Ramos (cell line): ENCODE measurements around the gene SCAMP5.

ENCODE experiments used
- in situ Hi-C: fragments of 300-500 bp; cut with MboI; formaldehyde crosslinking; loops from one replicate; pipeline ENCODE4 v1.14.3; 2022; ENCODE audit warnings: low sequenced_read_pairs; ENCODE audit not compliant: unreplicated experiment

SCAMP5 gene

GRCh38 chr15:75038231-75038630, 42.9 kb downstream of the SCAMP5 start:
- in situ Hi-C loops, result no loop called here

- in situ Hi-C loops, result no loop called here
These were observed 47.6 kb downstream of the SCAMP5 start for GRCh38 chr15:75042730-75043508.

GRCh38 chr15:75043509-75044257, 48.3 kb downstream of the SCAMP5 start:
- in situ Hi-C loops, result no loop called here

- in situ Hi-C loops, result no loop called here
These were observed 49.0 kb downstream of the SCAMP5 start for GRCh38 chr15:75044258-75044878.

- in situ Hi-C loops, result no loop called here
These were observed 50.1 kb downstream of the SCAMP5 start for GRCh38 chr15:75045332-75046015.

GRCh38 chr15:75048394-75048793, 53.0 kb downstream of the SCAMP5 start:
- in situ Hi-C loops, result no loop called here

- in situ Hi-C loops, result no loop called here
These were observed 54.0 kb downstream of the SCAMP5 start for GRCh38 chr15:75049392-75049791.

GRCh38 chr15:75050283-75050682, 54.9 kb downstream of the SCAMP5 start:
- in situ Hi-C loops, result no loop called here

GRCh38 chr15:75051191-75051608, 55.8 kb downstream of the SCAMP5 start:
- in situ Hi-C loops, result no loop called here

GRCh38 chr15:75051711-75052110, 56.3 kb downstream of the SCAMP5 start:
- in situ Hi-C loops, result no loop called here

GRCh38 chr15:75052972-75053747, 57.8 kb downstream of the SCAMP5 start:
- in situ Hi-C loops, result no loop called here

GRCh38 chr15:75053748-75054125, 58.4 kb downstream of the SCAMP5 start:
- in situ Hi-C loops, result no loop called here

GRCh38 chr15:75054172-75054897, 59.0 kb downstream of the SCAMP5 start:
- in situ Hi-C loops, result no loop called here

GRCh38 chr15:75056036-75056435, 60.7 kb downstream of the SCAMP5 start:
- in situ Hi-C loops, result no loop called here

- in situ Hi-C loops, result no loop called here
These were observed 63.0 kb downstream of the SCAMP5 start for GRCh38 chr15:75058127-75058905.

- in situ Hi-C loops, result no loop called here
These were observed 64.2 kb downstream of the SCAMP5 start for GRCh38 chr15:75059607-75060006.

- in situ Hi-C loops, result no loop called here
These were observed 65.9 kb downstream of the SCAMP5 start for GRCh38 chr15:75061272-75061671.

GRCh38 chr15:75062706-75063105, 67.3 kb downstream of the SCAMP5 start:
- in situ Hi-C loops, result no loop called here
